Panc1 (cell line): ENCODE data around the gene TBC1D10B.
A peak's percentile ranks its signal among the peaks of the same experiment; 100 is the strongest.

ENCODE experiments used
- CTCF ChIP-seq: fragments of 450-650 bp; IDR thresholded peaks from 2 replicates; pipeline ENCODE4 v1.5.1; 2017; ENCODE audit warnings: mild to moderate bottlenecking
- REST ChIP-seq, 2 experiments: IDR thresholded peaks; 2 replicates each; pipeline ENCODE4 v1.6.1; 2011 to 2012; ENCODE audit warnings: low read depth in 2 of 2, control low read depth in 1 of 2, low read length in 1 of 2, mild to moderate bottlenecking in 1 of 2, moderate library complexity in 1 of 2; ENCODE audit not compliant: insufficient read depth in 1 of 2
- TCF7L2 ChIP-seq: IDR thresholded peaks from 2 replicates; pipeline ENCODE4 v1.6.1; 2011; ENCODE audit warnings: mild to moderate bottlenecking, low read depth, low read length, inconsistent platforms

DNA sequence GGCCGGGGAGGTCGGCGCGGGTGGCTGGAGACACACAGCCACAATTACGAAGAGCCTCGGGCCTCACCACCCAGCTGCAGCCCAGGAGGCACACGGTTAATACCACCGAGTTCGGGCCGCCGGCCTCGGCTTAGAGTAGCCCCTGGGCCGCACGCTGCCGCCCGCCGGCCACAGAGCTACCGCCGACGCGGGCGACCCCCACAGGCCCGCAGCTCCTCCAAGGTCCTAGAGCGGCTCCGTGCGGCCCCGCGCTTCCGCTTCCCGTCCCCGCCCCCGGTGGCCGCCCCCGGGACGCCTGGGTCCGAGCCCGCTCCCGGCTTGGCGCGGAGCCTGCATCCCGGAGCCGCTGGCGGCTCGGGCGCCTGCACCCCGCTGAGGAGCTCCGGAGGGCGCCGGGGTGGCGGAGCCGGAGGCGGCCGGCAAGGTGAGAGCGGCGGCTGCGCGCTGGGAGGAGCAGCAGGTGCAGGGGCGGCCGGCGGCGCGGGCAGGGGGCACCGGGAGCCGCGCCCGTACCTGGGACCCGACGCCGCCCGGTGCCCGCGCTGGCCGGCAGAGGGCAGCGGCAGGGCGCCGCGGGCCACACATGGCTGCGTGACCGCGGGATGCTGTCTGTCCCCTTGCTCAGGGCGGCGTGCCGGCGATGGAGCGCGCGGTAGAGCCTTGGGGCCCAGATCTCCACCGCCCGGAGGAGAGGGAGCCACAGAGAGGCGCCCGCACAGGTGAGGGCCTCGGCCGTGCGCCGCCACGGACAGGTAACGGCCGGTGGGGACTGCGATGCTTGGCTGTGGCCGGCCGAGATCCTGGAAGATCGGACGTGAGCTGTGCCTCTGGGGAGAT lies 25.1 kb upstream of the TBC1D10B start, which contains the start of gene ZNF48:
- TF ChIP-seq CTCF (peak; percentile 82; the same call in 1 of the 2 replicates), TCF7L2 (no peak), REST (IDR thresholded peaks at IDR 0.05; ENCODE audit: insufficient read depth in 1 of 2, low read depth in 2 of 2, low read length in 1 of 2) (no peak)
